HL-60/S4 treated with retinoic acid at 250 ng/mL for 4 days and 3 days (cell line): ENCODE data around the gene TPPP.
"Not testable (repeated sequence)": the region's sequence is repeated elsewhere in the genome, so short reads cannot be mapped to it uniquely, and the experiment has no call there.

ENCODE experiments used
- in situ Hi-C: fragments of 300-500 bp; cut with MboI; formaldehyde crosslinking; loops from 2 replicates; pipeline ENCODE4 v1.7.0; 2022; ENCODE audit warnings: low sequenced_read_pairs

The TPPP gene

GRCh38 chr5:695475-695874, 2.3 kb upstream of the TPPP start:
- in situ Hi-C loops = not testable (repeated sequence)

- in situ Hi-C loops = not testable (repeated sequence)
These were observed 885 bp upstream of the TPPP start for GRCh38 chr5:694042-694431.

GRCh38 chr5:692529-693041, 567 bp downstream of the TPPP start:
- in situ Hi-C loops = not testable (repeated sequence)

- in situ Hi-C loops = no loop called here
These were observed 1.2 kb downstream of the TPPP start for GRCh38 chr5:691817-692528.

GRCh38 chr5:691049-691448, 2.1 kb downstream of the TPPP start:
- in situ Hi-C loops = not testable (repeated sequence)

GRCh38 chr5:690293-690692, 2.9 kb downstream of the TPPP start:
- in situ Hi-C loops = not testable (repeated sequence)

- in situ Hi-C loops = not testable (repeated sequence)
These were observed 4.7 kb downstream of the TPPP start for GRCh38 chr5:688348-689010.

GRCh38 chr5:686936-687335, 6.2 kb downstream of the TPPP start:
- in situ Hi-C loops = not testable (repeated sequence)

- in situ Hi-C loops = not testable (repeated sequence)
These were observed 7.0 kb downstream of the TPPP start for GRCh38 chr5:686172-686523.

- in situ Hi-C loops = no loop called here
These were observed 7.6 kb downstream of the TPPP start for GRCh38 chr5:685262-686171.

GRCh38 chr5:684751-685216, 8.4 kb downstream of the TPPP start:
- in situ Hi-C loops = no loop called here

- in situ Hi-C loops = no loop called here
These were observed 9.3 kb downstream of the TPPP start for GRCh38 chr5:683551-684481.

- in situ Hi-C loops = not testable (repeated sequence)
These were observed 10.3 kb downstream of the TPPP start for GRCh38 chr5:682651-683358.

- in situ Hi-C loops = not testable (repeated sequence)
These were observed 10.9 kb downstream of the TPPP start for GRCh38 chr5:682216-682615.

GRCh38 chr5:681317-682191, 11.6 kb downstream of the TPPP start:
- in situ Hi-C loops = not testable (repeated sequence)

GRCh38 chr5:680836-681235, 12.3 kb downstream of the TPPP start:
- in situ Hi-C loops = not testable (repeated sequence)

- in situ Hi-C loops = not testable (repeated sequence)
These were observed 12.9 kb downstream of the TPPP start for GRCh38 chr5:680118-680795.
